ENCODE results near the gene COMMD8. TPM values are rescaled to one million over a fixed set of nuclear protein-coding genes. Genes with fewer than 3 reads are reported as not detected.

Gene COMMD8
- total RNA-seq = 22.8 and 36.9 TPM in 2 replicates

DNA sequence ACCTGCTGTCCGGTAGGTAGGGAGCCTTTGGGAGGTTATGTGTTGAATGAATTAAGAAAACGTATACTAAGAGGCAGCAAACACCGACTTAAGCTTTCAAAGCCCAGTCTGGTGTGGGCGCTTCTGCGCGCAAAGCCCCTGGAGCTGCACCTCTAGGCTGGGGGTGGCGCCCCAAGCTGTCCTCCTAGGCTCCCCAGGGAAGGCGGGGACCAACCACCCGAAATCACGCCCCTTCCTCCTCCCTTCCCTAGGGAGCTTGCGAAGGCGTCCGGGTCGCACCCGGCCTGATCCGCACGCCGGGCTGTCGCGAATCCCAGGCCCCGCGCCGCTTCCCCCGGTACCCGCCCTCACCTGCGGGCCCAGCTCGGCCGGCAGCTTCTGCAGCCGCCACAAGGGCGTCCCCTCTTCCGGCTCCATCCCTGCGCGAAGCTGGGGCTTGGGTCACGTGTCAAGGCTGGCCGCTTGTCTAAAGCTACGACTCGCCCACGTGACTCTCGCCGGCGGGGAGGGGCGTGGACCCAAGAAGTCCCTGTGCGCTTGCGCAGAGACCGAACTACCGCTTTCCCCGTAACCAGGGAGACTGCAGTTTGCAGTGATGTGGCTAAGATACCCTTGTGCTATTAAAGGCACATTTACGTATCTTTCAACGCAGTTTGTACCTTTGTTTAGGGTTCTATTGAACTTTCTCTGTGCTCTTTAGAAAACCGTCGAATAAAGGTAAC, at the start of gene COMMD8:
Gene COMMD8 (minus strand): TSS at position 468 of the 722 bp plus-strand sequence. CDS start 51 bp downstream, at position 417.

DNA sequence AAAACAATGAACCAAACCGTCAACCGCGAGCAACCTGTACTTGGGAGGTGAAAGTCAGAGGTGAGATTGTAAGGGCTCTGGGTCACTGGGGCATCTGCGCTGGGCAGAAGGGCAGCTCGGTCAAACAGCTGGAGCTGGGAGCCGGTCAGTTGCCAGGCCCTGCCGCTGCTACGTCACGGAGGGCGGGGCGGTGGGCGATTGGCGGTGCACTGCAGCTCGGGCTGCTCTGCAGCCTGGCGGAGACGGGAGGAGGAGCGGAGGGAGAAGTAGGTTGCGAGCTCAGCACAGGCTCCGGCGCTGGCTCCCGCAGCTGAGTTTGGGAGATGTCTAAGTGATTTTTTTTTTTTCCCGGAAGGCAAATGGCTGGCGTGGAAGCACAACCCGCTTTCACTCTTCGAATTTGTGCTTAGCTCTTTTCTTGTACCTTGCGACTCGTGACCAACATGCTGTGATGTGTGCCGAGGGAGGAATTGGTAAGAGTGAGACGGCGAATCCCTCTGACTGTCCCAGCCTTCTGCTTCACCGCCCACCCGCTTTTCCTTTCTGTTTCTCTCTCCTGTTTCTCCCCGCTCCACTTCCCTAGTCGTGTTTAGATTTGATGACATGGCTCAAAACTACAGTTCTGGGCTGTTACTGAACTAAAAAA, 21.7 kb upstream of the COMMD8 start, which contains the start of gene ATP10D:
Gene ATP10D (plus strand): TSS at position 229 of the 646 bp plus-strand sequence. CDS start 27,266 bp downstream, outside the sequence.

Other genes with a start within 250 kb of the COMMD8 start
- gene ATP10D, start 21.6 kb upstream of the COMMD8 start, total RNA-seq = 65.5 and 76.9 TPM in 2 replicates

Data from placental epithelial cell (primary cell).